HG03457 (cell line): ENCODE data around the gene SRGAP3.

Experiments
- ATAC-seq: cut with Tn5 transposase; IDR thresholded peaks from one replicate; pipeline ENCODE4 v1.9.1; 2021; ENCODE audit warnings: moderate number of reproducible peaks; ENCODE audit not compliant: unreplicated experiment

SRGAP3 gene

GRCh38 chr3:9229325-9229724 lies 20.1 kb downstream of the SRGAP3 start:
- no peak for ATAC-seq

GRCh38 chr3:9226326-9226725 lies 23.1 kb downstream of the SRGAP3 start:
- ATAC-seq = no peak

GRCh38 chr3:9225268-9225667 lies 24.2 kb downstream of the SRGAP3 start:
- ATAC-seq = no peak

- ATAC-seq = peak; percentile 97
Measured at GRCh38 chr3:9224490-9224889, 25.0 kb downstream of the SRGAP3 start.

GRCh38 chr3:9223672-9224071 lies 25.8 kb downstream of the SRGAP3 start:
- no peak for ATAC-seq

- no peak for ATAC-seq
Measured at GRCh38 chr3:9222956-9223639, 26.3 kb downstream of the SRGAP3 start.

- ATAC-seq = no peak
Measured at GRCh38 chr3:9222049-9222448, 27.4 kb downstream of the SRGAP3 start.

- no peak for ATAC-seq
Measured at GRCh38 chr3:9218514-9218846, 31.0 kb downstream of the SRGAP3 start.

- no peak for ATAC-seq
Measured at GRCh38 chr3:9217784-9218513, 31.5 kb downstream of the SRGAP3 start.

GRCh38 chr3:9216736-9217135 lies 32.7 kb downstream of the SRGAP3 start:
- no peak for ATAC-seq

GRCh38 chr3:9214599-9214998 lies 34.8 kb downstream of the SRGAP3 start:
- ATAC-seq = no peak

GRCh38 chr3:9214185-9214584 lies 35.3 kb downstream of the SRGAP3 start:
- ATAC-seq = no peak

- ATAC-seq = no peak
Measured at GRCh38 chr3:9213019-9213634, 36.3 kb downstream of the SRGAP3 start.

- no peak for ATAC-seq
Measured at GRCh38 chr3:9211155-9211950, 38.1 kb downstream of the SRGAP3 start.

- no peak for ATAC-seq
Measured at GRCh38 chr3:9209777-9210176, 39.7 kb downstream of the SRGAP3 start.

- ATAC-seq = no peak
Measured at GRCh38 chr3:9208605-9209152, 40.8 kb downstream of the SRGAP3 start.

GRCh38 chr3:9207116-9207763 lies 42.2 kb downstream of the SRGAP3 start:
- no peak for ATAC-seq

GRCh38 chr3:9206287-9206686 lies 43.2 kb downstream of the SRGAP3 start:
- no peak for ATAC-seq

GRCh38 chr3:9205345-9206143 lies 43.9 kb downstream of the SRGAP3 start:
- ATAC-seq = peak; percentile 60
